CD4-positive, alpha-beta T cell treated with Interleukin-17A for 4 hours (primary cell): ENCODE results near the gene FHAD1.

ENCODE experiments used
- DNase-seq: peaks from one replicate; pipeline ENCODE4 v3.0.0-alpha.2; 2020; ENCODE audit warnings: mixed read lengths

The FHAD1 gene

DNA sequence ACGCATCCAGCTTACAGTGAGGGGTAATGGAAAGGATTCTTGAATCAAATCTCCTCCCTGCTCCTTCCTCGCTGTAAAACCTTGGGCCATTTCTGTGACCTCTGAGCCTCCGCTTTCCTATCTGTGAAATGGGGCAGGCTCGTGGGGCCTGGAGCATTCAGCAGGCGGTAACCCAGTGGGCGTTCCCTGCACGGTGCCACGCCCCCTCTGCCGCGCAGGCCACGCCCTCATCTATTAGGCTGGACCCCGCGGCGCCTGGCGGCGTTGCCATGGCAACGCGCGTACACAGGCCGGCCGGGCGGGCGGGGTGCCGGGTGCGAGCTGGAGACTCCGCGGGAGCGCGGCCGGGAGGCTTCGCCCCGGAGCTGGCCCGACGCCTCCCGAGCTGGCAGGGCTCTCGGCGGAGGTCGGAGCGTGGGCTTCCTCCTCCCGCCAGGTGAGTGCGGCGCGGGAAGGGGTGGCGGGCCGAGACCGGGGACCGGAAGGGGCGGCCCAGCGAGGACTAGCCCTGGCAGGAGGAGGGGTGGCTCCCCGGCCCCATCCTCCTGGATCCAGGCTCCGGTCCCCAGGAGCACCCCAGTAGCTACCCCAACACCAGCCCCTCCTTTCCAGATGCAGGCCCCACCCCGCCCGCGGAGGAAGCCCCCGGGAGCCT, at the start of gene FHAD1:
Gene FHAD1, plus strand, starts transcription at position 264 of the 655 bp plus-strand sequence. CDS start 4,562 bp downstream, outside the sequence.
- DNase-seq: peak; percentile 34

- no peak for DNase-seq
These were observed 49.2 kb upstream of the FHAD1 start for GRCh38 chr1:15197591-15198447.

GRCh38 chr1:15198684-15199083, 48.3 kb upstream of the FHAD1 start:
- DNase-seq: no peak

DNA sequence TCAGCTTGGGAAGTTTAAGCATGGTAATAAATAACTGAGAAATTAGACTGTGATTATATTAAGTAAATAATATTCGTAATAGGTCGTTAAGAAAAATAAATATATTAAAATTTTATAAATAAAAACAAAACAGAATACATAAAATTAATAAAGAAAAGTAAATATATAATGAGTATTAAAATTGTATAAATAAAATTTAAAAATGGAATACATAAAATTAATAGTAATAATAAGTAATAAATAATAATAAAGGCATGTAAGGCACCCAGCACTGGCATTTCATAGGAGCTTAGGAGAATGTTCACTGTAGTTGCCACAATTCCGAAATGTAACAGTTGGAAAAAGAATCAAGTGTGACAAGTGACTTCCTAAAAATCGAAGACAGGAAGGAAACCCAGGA, 45.8 kb upstream of the FHAD1 start:
- no peak for DNase-seq

DNA sequence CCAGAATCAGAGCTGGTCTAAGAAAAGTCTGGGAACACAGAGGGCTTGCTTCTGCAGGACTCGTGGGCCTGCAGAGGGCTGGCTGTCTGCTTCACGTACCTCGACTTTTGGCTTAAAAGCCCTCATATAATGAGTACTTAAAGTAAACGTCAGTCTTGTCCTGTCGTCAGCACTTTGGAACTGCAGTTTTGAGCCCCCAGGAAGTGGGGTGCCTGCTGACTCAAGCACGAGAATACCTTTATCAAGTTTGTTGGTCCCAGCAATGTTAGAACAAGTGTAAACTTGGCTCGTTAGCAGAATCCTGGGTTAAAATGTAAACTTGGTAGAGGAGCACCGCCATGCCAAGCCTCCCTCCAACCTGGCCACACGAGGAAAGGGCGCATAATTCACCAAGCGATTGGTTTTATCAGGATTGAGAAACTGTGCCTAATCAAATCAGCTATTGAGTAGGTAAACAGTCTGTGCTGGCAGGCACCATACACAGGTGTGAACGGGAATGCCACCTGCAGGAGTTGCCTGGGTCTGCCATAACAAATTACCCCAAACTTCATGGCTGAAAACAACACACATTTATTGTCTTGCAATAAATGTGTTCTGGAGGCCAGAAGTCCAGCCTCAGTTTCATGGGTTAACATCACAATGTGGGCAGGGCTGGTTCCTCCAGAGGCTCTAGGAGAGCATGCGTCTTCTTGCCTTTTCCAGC, 45.0 kb upstream of the FHAD1 start:
- DNase-seq: no peak

DNA sequence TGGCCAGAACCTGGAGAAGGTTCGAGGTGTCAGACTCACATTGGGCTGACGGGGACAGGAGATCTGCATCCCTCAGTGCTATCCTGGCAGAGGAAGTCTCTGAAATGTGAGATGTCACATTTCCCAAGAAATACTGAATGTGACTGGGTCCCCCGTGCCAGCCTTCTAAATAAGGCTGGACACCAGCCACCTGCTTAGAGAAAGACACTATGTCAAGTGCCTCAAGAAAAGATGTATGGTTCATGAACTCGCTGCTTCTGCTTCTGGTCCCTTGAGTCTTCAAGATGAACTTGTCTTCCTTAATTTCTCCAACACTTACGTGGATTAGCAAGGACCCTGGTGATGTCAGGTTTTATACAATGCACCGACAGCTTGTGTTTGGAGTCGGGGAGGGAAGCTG, 42.1 kb upstream of the FHAD1 start:
- DNase-seq: no peak

GRCh38 chr1:15205586-15206346, 41.3 kb upstream of the FHAD1 start:
- DNase-seq: no peak

DNA sequence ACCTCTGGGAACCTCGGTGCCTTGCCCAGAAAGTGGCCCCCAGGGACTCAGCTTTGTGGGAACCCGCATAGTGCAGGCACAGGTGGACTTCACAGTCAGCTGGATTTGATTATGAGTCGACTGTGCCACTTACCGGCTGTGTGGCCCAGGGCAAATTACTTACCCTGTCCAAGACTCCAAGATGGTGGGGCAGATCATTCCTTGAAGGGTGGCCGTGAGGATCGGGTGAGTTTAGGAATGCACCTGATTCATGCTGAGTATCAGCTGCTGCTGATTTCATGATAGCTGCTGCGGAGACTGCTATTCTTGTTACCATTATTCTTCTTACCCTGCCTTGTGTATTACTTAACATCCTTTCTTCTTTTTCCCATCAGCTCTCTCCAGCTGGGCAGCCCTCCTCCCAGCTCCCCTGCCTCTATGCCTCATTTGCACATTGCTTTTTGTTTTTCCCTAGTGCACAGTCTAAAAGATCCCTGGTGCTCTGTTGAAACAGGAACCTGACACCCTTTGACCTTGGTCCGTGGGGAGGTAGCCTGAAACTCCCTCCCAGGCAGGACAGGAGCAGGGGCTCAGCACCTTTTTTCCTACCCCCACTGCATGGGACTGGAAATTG, 40.5 kb upstream of the FHAD1 start:
- DNase-seq: no peak

- no peak for DNase-seq
These were observed 39.8 kb upstream of the FHAD1 start for GRCh38 chr1:15207031-15207828.

DNA sequence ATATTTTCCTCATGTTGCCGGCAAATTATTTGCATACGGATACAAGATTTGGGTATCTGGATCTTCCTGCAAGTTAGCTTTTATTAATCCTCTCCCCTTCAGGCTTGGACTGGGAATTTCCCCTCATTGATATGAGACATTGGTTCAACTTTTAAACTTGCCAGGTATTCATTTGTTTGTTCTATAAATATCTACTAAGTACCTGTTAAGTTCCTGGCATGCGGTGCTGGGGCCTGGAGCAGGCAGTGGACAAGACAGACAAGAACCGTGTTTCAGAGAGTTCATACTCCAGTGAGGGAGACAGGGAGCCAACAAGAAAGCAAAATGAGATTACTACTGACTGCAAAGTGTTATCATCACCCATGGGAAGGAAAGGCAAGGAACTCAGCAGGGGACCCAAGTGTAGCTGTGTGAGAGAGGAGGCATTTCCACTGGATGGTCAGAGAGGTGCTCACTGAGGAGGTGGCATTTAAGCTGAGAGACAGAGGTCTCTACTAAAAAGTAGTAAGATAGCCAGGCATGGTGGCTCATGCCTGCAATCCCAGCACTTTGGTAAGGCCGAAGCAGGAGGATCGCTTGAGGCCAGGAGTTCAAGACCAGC, 39.1 kb upstream of the FHAD1 start:
- DNase-seq: no peak

GRCh38 chr1:15210651-15211375, 36.2 kb upstream of the FHAD1 start:
- no peak for DNase-seq

DNA sequence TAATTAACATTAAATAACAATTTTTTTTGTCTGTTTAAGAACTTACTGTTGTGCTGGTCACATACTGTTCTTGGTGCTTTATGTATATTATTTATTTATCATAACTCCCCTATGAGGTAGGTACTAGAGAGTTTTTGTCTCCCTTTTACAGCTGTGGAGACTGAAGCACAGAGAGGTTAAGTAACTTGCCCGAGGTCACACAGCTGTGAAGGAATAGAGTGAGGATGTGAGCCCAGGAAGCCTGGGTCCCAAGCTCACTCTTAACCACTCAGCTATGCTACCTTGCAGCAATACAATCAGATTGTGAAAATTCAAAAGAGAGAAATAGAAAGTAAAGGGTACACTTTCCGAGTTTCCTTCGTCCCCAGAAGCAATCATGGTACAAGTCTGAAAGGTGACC, 35.6 kb upstream of the FHAD1 start:
- no peak for DNase-seq

DNA sequence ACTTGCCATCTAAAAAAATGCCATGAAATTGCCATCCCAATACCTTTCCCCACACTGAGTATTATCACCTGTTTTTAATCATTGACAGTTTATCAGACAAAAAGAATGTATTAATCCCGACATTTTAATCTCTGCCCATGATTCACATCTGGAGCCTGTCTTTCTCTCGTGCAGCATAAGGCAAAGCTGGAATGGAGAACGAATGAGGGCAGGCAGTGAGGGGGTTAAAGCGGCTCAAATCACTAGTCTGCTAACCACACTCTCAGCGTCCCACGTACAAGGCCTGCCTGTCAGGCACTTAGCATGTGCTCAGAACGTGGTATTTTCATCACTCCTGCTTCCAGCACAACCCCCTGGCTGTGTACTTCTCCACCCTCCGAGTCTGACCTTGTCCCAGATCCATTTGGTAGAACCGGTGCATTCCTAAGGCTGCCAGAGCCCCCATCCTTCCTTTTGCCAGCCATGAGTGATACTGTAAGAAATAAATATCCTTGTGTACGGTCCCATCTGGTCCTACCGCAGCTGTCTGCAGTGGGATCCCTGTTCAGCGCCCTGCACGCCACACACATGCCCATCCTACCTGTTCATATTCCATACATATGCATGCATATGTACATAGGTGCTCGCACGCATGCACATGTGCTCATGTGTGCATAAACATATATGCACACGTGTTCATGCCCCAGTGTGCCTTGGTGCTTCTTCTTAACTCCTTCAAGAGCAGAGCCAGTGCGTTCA, 34.6 kb upstream of the FHAD1 start:
- no peak for DNase-seq

GRCh38 chr1:15212954-15213291, 34.1 kb upstream of the FHAD1 start:
- no peak for DNase-seq

GRCh38 chr1:15213341-15213821, 33.6 kb upstream of the FHAD1 start:
- no peak for DNase-seq

DNA sequence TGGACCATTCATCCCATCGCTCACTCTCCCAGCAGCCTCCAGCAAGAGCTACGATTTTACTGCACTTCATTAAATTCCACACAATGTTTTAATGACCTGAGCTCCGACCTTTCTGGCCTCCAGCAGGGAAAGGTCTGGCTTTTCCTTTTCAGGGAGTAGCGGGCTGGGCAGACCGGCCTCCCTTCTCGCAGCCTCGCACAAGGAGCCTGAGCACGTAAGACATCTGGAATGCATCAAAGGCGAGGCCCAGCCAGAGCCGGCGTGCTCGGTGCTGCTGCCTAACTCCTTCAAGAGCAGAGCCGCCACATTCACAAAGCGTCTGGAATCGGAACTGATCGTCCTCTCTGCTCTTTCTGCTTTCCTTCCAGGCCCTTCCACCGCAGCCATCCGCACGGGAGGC, 32.5 kb upstream of the FHAD1 start:
- DNase-seq: no peak

GRCh38 chr1:15215116-15215515, 31.9 kb upstream of the FHAD1 start:
- no peak for DNase-seq

GRCh38 chr1:15217654-15218053, 29.4 kb upstream of the FHAD1 start:
- no peak for DNase-seq
